Prostate gland (tissue), 2 donors: Measurements from ENCODE around the gene MRPL18. TPM values are rescaled to one million over a fixed set of nuclear protein-coding genes. Genes with fewer than 3 reads are reported as not detected.

ENCODE experiments used
- DNase-seq: peaks from one replicate; pipeline ENCODE4 v3.0.0-alpha.2; 2019; ENCODE audit warnings: low spot score
- H3K27ac ChIP-seq, 2 donors: fragments of 200-600 bp; sonication (generic); 2 replicates each; pipeline ENCODE4 v1.5.1; 2017 to 2019
- H3K27me3 ChIP-seq: fragments of 200-600 bp; sonication (generic); replicated peaks from 2 replicates; pipeline ENCODE4 v1.5.1; 2019; ENCODE audit not compliant: insufficient read depth
- H3K36me3 ChIP-seq, 2 donors: fragments of 200-600 bp; sonication (generic); 1 replicate in 1 of 2; 2 replicates in 1 of 2; pipeline versions ENCODE4 v1.5.1 to v1.8.1; 2017 to 2019
- H3K4me1 ChIP-seq: fragments of 200-600 bp; sonication (generic); replicated peaks from 2 replicates; pipeline ENCODE4 v1.5.1; 2019
- H3K4me3 ChIP-seq, 2 donors: fragments of 200-600 bp; sonication (generic); 2 replicates each; pipeline ENCODE4 v1.5.1; 2017 to 2019
- H3K9me3 ChIP-seq: fragments of 200-600 bp; sonication (generic); 2 replicates; pipeline ENCODE4 v1.5.1; 2017
- CTCF ChIP-seq, 4 experiments: fragments of 200-600 bp in 2 of 4; fragments of 450-650 bp in 2 of 4; sonication (generic) in 2 of 4; IDR thresholded peaks; 1 replicate in 3 of 4; 2 replicates in 1 of 4; pipeline ENCODE4 v1.5.1; 2016 to 2019; ENCODE audit warnings: antibody characterized with exemption in 4 of 4, mild to moderate bottlenecking in 2 of 4, moderate library complexity in 2 of 4
- POLR2A ChIP-seq: fragments of 450-650 bp; IDR thresholded peaks from one replicate; pipeline ENCODE4 v1.6.1; 2016; ENCODE audit warnings: antibody characterized with exemption, mild to moderate bottlenecking
- POLR2AphosphoS5 ChIP-seq: sonication (generic); formaldehyde crosslinking; IDR thresholded peaks from one replicate; pipeline ENCODE4 v1.6.1; 2017; ENCODE audit warnings: antibody characterized with exemption
- WGBS: methylation state at CpG from one replicate; pipeline ENCODE4 v1.1.5; 2018; 5-methylcytosine and 5-hydroxymethylcytosine counted together
- intact Hi-C: fragments of 100-400 bp; cut with DNase I; formaldehyde crosslinking; loops from one replicate; pipeline ENCODE4 v1.14.2; 2022
- total RNA-seq, 2 donors: library from RNA; depleted of rRNA; stranded (reverse); fragments of >200 nt; gene quantifications; one replicate each; pipeline ENCODE4 v1.1.0, GENCODE V29; 2016

MRPL18 gene
- total RNA-seq, 2 donors from 2014 or later = 76.0 to 103 TPM

GRCh38 chr6:159751448-159751847 lies 38.8 kb upstream of the MRPL18 start:
- Histone ChIP-seq H3K27me3 (no peaks in the 10 kb centered on the region), H3K4me1 (peaks cover 8% of the 10 kb centered on the region), H3K36me3 (no peaks in the 10 kb centered on the region), H3K27ac (peak overlapping the region in 1 of 2 donors; percentile 38), H3K4me3 (no peak overlapping the region), H3K9me3 (no peaks in the 10 kb centered on the region)
- no peak for TF ChIP-seq CTCF (IDR thresholded peaks at IDR 0.05)
- TF ChIP-seq POLR2AphosphoS5 = no peak
- TF ChIP-seq POLR2A = no peak
- intact Hi-C loops = no loop called here
- no peak for DNase-seq
- 81% methylated on average over 3 of the region's 3 CpGs for WGBS

GRCh38 chr6:159753081-159753872 lies 37.0 kb upstream of the MRPL18 start:
- WGBS = 68% methylated on average over 6 of the region's 6 CpGs
- Histone ChIP-seq H3K4me1 (peaks cover 8% of the 10 kb centered on the region), H3K36me3 (no peaks in the 10 kb centered on the region), H3K9me3 (no peaks in the 10 kb centered on the region), H3K4me3 (no peak overlapping the region), H3K27me3 (no peaks in the 10 kb centered on the region), H3K27ac (peak overlapping the region in 1 of 2 donors; percentile 41)
- DNase-seq = no peak
- intact Hi-C loops = no loop called here
- TF ChIP-seq CTCF (IDR thresholded peaks at IDR 0.05) = no peak
- TF ChIP-seq POLR2A = no peak
- no peak for TF ChIP-seq POLR2AphosphoS5

GRCh38 chr6:159754401-159754800 lies 35.9 kb upstream of the MRPL18 start:
- H3K4me3 ChIP-seq = no peak overlapping the region
- H3K9me3 ChIP-seq = no peaks in the 10 kb centered on the region
- H3K27ac ChIP-seq = peak overlapping the region in 1 of 2 donors; percentile 41
- 85% methylated on average over 2 of the region's 2 CpGs for WGBS
- TF ChIP-seq CTCF (IDR thresholded peaks at IDR 0.05) = no peak
- TF ChIP-seq POLR2A = no peak
- no peak for TF ChIP-seq POLR2AphosphoS5
- H3K27me3 ChIP-seq = no peaks in the 10 kb centered on the region
- H3K4me1 ChIP-seq = peaks cover 8% of the 10 kb centered on the region
- H3K36me3 ChIP-seq = no peaks in the 10 kb centered on the region
- intact Hi-C loops = no loop called here
- DNase-seq = no peak

- H3K27ac ChIP-seq = peak overlapping the region; percentile 21 to 41
Measured at GRCh38 chr6:159754959-159755914, 35.0 kb upstream of the MRPL18 start.

More at GRCh38 chr6:159754959-159755914, 35.0 kb upstream of the MRPL18 start:
- no peak overlapping the region for H3K4me3 ChIP-seq
- no peaks in the 10 kb centered on the region for H3K36me3 ChIP-seq
- intact Hi-C loops = no loop called here
- TF ChIP-seq POLR2A (no peak), CTCF (IDR thresholded peaks at IDR 0.05) (no peak), POLR2AphosphoS5 (no peak)
- H3K4me1 ChIP-seq = peaks cover 8% of the 10 kb centered on the region
- no peaks in the 10 kb centered on the region for H3K9me3 ChIP-seq
- 72% methylated on average over 15 of the region's 15 CpGs for WGBS
- H3K27me3 ChIP-seq = no peaks in the 10 kb centered on the region
- no peak for DNase-seq
